Activated T-helper 1 cell treated with Interleukin-2 at 50 U/mL for 16 hours (primary cell): Measurements from ENCODE around the gene U2AF1L4.

Experiments used
- DNase-seq: peaks from one replicate; pipeline ENCODE4 v3.0.0-alpha.2; 2020; ENCODE audit warnings: low read depth

Gene U2AF1L4

GRCh38 chr19:35712567-35713505 is 32.4 kb downstream of the U2AF1L4 start:
- DNase-seq: no peak

GRCh38 chr19:35710784-35711723 is 34.2 kb downstream of the U2AF1L4 start:
- DNase-seq: no peak

- no peak for DNase-seq
These were observed 36.8 kb downstream of the U2AF1L4 start for GRCh38 chr19:35708391-35708790.

- no peak for DNase-seq
These were observed 41.0 kb downstream of the U2AF1L4 start, which contains the start of gene ZBTB32 for GRCh38 chr19:35704218-35704617. Gene ZBTB32 (plus strand): TSS chr19:35704558. CDS start chr19:35714627, 10,069 bp downstream.

- no peak for DNase-seq
These were observed 41.9 kb downstream of the U2AF1L4 start for GRCh38 chr19:35703343-35703742.

- DNase-seq: peak; percentile 86
These were observed 42.8 kb downstream of the U2AF1L4 start for GRCh38 chr19:35702223-35703012.

- no peak for DNase-seq
These were observed 48.4 kb downstream of the U2AF1L4 start for GRCh38 chr19:35696835-35697234.

GRCh38 chr19:35695895-35696422 is 49.3 kb downstream of the U2AF1L4 start:
- no peak for DNase-seq

- DNase-seq: peak; percentile 81
These were observed 51.2 kb downstream of the U2AF1L4 start for GRCh38 chr19:35693835-35694599.

- DNase-seq: no peak
These were observed 51.8 kb downstream of the U2AF1L4 start for GRCh38 chr19:35693422-35693821.
